GM18511 (cell line): ENCODE results near the gene ZNF575.
A peak's percentile ranks its signal among the peaks of the same experiment; 100 is the strongest.
"Not testable (repeated sequence)": the region's sequence is repeated elsewhere in the genome, so short reads cannot be mapped to it uniquely, and the experiment has no call there.

Source experiments
- ATAC-seq: cut with Tn5 transposase; IDR thresholded peaks from one replicate; pipeline ENCODE4 v1.9.1; 2021; ENCODE audit warnings: mild to moderate bottlenecking, moderate library complexity; ENCODE audit not compliant: unreplicated experiment

The ZNF575 gene

DNA sequence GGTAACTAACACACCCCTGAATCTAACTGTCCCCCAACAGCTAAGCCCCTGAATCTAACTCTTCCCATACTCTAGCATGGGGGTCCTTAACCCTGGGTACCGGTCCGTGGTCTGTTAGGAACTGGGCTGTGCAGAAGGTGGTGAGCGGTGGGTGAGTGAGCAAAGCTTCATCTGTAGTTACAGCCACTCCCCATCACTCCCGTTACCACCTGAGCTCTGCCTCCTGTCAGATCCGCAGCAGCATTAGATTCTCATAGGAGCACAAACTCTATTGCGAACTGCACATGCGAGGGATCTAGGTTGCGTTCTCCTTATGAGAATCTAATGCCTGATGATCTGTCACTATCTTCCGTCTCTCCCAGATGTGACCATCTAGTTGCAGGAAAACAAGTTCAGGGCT lies 22.3 kb upstream of the ZNF575 start:
- ATAC-seq = no peak

DNA sequence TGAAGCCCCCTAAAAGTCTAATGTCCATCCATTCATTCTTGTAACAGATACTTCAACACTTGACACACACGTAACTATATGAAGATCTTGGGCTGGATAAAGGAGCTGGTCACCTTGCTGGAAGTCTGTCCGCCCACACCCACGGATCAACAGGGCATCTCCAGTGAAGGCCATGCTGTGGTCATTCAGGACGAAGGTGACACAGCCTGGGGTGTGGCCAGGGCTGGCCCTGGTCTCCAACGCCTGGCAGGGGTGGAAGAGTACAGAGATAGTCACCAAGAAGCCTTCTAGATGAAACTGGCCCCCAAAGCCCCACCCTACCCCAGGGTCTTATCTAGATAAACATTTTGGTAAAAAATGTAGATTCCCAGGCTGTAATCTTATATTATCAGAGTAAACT lies 21.7 kb upstream of the ZNF575 start:
- no peak for ATAC-seq

DNA sequence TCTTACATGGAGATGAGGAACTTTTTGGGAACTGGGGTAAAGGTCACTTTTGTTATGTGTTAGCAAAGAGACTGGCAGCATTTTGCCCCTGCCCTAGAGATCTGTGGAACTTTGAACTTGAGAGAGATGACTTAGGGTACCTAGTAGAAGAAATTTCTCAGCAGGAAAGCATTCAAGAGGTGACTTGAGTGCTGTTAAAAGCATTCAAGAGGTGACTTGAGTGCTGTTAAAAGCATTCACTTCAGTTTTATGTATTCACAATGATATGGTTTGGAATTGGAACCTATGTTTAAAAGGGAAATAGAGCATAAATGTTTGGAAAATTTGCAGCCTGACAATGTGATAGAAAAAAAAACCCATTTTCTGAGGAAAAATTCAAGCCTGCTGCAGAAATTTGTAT lies 20.6 kb upstream of the ZNF575 start:
- ATAC-seq = not testable (repeated sequence)

DNA sequence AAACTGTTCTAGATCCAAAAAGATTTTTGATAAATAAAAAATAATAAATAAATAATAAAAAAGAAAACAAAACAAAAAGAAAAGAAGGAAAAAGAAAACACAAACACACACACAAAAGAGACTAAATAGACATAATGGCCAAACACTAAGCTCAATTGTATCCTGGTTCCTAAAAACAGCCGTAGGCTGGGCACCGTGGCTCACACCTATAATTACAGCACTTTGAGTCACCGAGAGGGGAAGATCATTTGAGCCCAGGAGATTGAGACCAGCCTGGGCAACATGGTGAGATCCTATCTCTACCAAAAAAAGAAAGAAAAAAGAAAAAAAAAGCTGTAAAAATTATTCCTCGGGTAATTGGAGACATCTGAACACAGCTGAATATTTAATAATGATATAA lies 14.9 kb upstream of the ZNF575 start:
- ATAC-seq = no peak

DNA sequence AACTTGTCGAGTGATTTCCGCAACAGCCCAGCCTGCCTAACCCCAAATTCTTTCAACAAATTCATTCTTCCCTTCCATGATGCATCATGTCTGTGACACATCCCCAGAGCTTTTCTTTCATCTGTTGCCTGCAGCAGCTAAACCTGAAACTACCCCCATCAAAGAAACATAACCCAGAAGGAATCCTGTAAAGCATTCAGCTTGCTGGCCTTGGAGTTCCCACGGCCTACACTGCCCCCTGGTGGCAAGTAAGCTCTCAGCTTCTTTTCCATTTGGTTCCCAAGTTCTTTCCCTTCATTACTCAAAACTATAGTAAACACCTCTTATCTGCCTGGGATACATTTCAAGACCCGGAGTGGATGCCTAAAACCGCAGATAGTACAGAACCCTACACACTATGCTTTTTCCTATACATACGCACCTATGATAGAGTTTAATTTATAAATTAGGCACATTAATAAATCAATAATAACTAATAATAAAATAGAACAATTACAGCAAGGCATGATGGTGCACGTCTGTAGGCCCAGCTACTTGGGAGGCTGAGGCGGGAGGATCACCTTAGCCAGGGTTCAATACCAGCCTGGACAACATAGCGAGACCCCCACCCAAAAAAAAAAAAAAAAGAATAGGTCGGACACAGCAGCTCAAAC lies 13.4 kb upstream of the ZNF575 start:
- no peak for ATAC-seq

DNA sequence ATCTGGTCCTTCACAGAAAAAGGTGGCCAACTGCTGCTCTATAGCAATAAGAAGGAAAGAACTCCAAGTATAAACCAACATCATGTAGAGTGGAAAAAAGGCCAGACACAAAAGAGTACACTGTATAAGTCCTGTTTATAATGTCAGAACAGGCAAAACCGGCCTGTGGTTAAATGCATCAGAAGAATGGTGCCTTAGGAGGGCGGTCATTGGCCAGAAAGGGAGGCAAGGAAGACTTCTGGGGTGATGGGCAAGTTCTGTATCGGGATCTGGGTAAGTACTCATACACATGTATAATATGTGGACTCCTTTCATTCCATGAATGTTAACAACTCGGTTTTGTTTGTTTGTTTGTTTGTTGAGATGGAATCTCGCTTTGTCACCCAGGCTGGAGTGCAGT lies 10.1 kb upstream of the ZNF575 start:
- no peak for ATAC-seq

DNA sequence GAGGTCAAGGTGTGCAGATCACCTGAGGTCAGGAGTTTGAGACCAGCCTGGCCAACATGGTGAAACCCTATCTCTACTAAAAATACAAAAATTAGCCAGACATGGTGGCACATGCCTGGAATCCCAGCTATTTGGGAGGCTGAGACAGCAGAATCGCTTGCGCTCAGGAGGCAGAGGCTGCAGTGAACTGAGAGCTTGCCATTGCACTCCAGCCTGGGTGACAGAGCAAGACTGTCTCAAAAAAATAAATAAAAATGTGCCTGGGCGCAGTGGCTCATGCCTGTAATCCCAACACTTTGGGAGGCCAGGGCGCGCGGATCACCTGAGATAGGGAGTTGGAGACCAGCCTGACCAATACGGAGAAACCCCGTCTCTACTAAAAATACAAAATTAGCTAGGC lies 9.3 kb upstream of the ZNF575 start:
- ATAC-seq = not testable (repeated sequence)

DNA sequence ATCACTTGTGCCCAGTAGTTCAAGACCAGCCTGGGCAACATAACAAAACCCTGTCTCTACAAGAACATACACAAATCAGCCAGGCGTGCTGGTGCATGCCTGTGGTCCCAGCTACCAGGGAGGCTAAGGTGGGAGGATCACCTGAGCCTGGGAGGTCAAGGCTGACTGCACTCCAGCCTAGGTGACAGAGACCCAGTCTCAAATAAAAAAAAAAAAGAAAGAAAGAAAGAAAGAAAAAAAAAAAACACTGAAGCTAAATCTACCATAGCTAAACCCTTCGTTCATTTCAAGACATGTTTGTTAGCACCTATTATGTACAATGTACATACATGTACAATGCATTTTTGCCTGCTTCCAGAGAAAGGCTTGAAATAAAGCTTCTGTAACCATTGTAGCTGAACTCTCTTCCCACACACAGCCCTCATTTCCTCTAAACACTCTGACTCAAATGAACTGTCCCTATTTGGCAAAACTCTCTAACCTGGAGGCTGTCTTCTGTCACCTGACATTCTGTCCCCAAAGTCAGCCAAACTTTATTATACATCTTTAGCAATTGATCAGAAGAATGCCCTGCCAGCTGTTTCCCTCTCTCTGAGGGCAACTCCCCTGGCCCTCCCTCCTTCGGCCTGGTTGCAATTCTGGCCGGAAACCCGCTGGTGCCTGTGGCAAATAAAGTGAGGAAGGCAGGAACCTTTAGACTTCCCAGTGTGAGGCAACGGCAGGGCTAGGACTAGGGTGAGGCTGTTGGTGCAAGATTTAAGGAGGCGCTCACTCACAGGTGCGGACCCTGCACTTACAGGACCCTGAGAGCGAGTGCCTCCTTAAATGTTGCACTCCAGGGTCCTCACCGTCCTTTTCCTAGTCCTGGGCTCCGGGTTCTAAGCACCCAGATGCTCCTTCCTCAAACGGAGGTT lies 7.8 kb upstream of the ZNF575 start:
- peak; percentile 47 for ATAC-seq

DNA sequence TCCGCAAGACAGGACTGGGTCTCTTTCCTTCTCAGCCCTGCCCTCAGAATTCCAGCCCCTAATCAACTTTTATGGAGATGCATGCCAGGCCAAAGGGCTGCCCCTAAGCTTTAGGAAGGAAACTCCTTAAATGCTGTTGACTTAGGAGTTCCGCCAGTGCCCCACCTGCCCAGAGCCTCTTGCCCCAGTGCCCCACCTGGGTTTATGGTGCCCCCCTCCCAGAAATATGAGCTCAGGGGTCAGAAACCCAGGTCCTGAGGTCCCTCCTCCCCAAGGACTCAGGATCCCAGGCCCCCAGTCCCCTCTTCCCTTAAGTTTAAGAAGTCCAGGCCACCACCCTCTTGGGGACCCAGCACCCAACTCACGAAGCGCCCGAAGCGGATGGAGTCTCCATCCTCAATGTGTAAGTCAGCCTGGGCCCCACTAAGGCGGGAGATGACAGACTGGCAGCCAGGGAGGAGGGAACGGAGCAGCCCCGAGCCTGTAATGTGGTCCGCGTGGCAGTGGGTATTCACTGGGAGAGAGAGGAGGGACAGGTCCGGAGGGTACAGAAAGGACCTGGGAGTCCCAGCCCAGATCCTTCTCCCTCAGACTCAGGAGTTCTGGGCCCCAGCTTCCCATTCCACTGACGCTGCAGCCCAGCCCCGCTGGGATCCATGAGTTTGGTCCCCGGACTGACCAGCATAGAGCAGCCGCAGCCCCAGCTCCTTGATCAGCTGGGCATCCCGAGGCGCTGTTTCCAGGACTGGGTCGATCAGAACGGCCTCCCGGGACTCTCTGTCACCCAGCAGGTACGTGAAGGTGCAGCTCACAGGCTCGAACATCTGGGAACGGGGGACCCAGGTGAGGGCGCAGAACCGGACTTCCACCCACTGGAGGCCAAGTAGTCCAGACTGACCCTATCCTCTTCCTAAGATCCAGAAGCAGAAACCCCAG lies 6.9 kb upstream of the ZNF575 start:
- no peak for ATAC-seq

DNA sequence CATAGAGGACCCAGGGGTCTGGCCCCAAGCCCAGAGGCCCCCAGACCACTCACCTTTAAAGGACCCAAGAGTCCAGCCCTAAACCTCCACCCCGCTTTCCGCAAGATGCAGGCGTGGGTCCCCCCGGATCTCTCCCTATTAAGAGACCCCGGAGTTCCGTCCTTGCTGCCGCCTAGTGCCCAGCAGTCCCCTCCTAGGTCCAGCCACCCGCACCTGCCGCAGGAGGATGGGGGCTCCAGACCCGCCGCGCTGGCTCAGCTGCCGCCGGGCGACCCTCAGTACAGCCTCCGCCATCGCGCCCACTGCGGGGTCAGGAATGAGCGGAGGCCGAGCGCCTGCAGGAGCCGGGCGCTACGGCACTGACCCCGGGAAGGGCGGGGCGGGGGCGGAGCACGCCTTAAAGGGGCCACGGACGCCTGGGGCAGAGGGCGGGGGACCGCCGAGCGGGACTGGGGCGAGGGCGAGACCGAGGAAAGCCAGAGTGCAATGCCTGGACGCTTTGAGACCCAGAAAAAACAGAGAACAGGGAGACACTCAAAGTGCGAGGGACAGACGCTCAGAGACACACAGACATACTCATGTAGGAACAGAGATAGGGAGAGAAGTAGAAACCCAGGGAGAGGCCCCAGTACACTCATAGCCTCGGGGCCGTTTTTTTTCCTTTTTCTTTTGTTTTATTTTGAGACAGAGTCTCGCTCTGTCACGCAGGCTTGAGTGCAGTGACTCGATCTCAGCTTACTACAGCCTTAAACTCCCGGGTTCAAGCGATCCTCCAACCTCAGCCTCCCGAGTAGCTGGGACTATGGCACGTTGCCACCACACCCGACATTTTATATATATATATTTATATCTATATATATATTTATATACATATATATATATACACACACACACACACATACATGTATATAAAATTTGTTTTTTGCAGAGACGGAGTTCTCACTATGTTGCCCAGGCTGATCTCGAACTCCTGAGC lies 5.8 kb upstream of the ZNF575 start, which contains the start of gene ETHE1:
Gene ETHE1 (minus strand): TSS at position 318 of the 976 bp plus-strand sequence. CDS start 24 bp downstream, at position 294.
- ATAC-seq = peak; percentile 75

DNA sequence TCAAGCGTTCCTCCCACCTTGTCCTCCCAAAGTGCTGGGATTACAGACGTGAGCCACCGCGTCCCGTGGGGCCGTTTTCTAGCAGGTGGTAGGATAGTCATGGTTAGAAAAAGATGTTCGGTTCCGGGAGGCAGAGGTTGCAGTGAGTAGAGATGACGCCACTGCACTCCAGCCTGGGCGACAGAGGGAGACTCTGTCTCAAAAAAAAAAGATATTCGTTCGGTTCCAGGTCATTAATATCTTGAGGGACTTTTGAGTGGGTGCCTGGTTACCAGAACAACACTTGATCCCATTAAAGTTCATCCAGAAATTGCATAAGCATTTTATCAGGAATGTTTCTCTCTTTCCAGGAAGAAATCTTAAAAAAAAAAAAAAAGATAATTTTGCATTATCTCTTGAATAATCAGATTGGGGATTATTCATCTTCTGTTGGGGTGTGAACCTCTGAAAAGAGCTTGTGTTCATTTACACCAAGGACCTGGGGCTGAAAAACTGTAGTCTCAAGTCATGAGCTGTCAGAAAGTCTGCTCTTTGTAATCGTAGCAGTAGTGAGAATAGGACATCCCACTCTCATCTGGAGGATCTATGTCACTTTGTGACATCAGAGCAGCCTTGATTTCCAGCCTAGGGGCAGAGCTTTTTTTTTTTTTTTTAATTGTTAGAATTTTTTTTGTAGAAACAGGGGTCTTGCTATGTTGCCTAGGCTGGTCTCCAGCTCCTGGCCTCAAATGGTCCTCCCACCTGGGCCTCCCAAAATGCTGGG lies 4.9 kb upstream of the ZNF575 start:
- no peak for ATAC-seq

DNA sequence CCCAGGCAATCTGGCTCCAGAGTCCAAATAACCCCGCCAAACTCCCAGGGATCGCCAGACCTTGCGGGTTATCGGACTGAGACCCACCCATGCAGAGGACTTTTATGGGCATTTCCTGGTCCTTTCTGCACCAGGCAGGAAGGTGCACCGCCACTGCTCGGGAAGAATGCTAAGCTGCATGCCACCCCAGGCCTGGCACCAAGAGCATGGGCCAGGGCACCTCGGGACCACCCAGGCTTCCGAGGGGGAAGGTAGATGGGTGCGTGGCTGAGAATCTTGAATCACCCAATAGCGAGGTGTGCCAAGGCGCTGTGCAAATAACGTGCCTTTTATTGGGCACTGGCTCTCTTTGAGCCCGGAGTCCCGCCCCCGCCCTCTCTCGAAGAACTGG lies 422 bp upstream of the ZNF575 start:
- peak; percentile 32 for ATAC-seq

DNA sequence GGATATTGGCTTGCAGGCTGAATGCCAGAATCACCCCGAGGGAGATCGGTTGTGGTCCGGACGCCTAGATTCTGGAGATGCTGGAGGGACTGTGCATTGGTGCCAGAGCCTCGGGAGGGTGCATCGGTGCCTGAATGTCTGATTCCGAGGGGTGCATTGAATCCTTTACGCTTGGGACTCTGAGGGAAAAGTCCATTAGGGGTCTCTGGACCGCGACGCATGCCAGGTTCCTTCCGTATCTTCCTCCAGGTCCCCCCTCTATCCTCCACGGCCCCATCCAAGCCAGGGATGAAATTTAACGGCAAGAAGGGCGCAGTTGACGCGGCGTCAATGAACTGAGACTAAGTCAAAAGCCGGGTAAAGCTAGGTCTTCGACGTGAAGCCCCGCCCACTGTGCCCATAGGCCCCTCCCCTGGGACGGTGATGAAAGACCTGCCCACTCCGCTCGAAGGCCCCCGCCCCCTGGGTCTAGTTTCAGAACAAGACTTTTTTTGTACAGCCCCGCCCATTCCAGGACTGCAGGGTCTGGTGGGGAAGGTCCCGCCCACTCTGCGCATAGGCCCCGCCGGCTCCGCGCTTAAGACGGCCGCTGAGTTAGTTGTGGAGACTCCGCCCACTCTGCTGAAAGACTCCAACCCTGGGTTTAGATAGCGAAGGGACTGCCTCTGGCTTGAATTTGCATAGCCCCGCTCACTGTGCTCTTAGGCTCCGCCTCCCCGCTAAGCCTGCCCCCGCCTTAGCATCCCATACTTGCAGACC lies 737 bp downstream of the ZNF575 start:
- ATAC-seq = peak; percentile 62

DNA sequence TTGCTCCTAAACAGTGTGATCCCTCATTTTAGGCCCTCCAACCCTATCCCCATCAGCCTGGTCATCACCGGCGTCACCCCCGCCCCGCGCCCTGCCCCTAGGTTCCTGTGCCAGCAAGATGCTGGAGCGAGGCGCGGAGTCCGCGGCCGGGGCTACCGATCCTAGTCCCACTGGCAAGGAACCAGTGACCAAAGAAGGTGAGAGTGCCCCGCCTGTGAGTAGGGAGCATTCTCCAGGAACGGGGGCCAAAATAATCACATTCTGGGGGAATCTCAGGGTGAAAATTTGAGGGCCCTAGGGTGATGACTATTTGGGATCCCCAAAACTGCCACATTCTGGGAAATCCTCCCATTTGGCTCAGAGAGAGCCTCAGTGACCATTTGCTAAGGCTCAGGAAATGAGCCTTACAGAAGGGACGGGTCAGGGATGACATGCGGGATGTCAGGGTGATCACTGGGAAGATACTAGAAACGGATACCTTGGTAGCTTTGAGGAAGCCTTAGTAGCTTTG lies 1.4 kb downstream of the ZNF575 start:
- no peak for ATAC-seq

DNA sequence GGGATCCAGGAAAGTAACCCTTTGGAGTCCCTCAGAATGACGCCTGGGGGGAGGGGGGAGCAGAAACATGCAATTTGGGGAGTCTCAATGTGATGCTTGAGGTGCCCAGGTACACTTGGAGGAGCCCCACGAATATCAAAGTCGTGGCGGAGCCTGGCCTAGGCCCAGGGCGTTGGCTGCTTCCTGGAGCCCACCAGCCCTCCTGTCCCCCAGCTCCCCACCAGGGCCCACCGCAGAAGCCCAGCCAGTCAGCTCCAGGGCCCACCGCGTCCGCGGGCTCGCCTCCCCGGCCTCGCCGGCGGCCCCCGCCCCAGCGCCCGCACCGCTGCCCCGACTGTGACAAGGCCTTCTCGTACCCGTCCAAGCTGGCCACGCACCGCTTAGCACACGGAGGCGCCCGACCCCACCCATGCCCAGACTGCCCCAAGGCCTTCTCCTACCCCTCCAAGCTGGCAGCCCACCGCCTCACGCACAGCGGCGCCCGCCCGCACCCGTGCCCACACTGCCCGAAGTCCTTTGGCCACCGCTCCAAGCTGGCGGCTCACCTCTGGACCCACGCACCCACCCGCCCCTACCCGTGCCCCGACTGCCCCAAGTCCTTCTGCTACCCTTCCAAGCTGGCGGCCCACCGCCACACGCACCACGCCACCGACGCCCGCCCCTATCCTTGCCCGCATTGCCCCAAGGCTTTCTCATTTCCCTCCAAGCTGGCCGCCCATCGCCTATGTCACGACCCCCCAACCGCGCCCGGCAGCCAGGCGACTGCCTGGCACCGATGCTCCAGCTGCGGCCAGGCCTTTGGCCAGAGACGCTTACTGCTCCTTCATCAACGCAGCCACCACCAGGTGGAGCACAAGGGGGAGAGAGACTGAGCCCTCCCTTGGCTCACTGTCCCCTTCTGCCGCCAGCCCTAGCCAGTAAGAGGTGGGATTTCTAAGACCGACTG lies 2.1 kb downstream of the ZNF575 start:
- ATAC-seq = no peak

DNA sequence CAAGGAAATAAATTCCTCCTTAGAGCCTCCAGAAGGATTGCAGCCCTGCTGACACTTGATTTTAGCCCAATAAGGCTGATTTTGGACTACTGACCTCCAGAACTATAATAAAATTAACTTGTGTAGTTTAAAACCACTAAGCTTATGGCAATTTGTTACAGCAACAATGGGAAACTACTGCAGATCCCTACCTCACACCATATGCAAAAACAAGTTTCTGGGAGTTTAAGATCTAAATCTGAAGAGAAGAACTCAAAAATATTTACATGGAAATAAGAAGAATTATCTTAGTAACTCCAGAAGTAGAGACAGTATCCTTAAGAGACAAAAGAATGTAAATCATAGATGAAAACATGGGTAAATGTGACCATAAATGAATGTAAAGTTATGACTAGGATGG lies 5.9 kb downstream of the ZNF575 start:
- no peak for ATAC-seq

DNA sequence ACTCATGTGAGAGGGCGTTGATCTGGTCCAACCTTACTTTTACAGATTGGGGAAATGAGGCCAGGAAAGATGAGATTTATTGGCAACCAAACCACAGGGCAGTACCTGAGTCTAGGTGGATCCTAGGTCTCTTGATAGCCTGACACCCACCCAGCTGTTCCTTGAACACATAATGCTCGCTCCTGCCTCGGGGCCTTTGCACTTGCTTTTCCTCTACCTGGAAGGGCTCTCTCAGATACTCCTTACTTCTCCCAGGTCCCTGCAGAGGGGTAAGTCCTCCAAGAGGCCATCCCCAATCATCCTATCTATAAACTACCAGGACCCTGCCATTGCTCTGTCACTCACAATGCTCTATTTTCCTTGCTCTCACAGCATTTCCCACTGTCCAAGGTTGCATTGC lies 7.4 kb downstream of the ZNF575 start:
- ATAC-seq = no peak
